ENCODE results near the gene TOMM5.
"Not testable (repeated sequence)": the region's sequence is repeated elsewhere in the genome, so short reads cannot be mapped to it uniquely, and the experiment has no call there.

Gene TOMM5

GRCh38 chr9:37602817-37603216 is 10.4 kb upstream of the TOMM5 start:
- no peak for TF ChIP-seq EZH2phosphoT487 (IDR thresholded peaks at IDR 0.05; ENCODE audit: borderline replicate concordance)
- H4K20me1 ChIP-seq (ENCODE audit: insufficient read depth, low read length, poor library complexity, severe bottlenecking) = no peaks in the 10 kb centered on the region
- peaks cover 10% of the 10 kb centered on the region for H3K27me3 ChIP-seq (ENCODE audit: insufficient read depth, low read length, poor library complexity, severe bottlenecking)
- no peaks in the 10 kb centered on the region for H3K9me2 ChIP-seq (replicated peaks; ENCODE audit: low read depth, low read length)
- no peaks in the 10 kb centered on the region for H3K36me3 ChIP-seq (ENCODE audit: insufficient read depth, low read length)
- H3K4me1 ChIP-seq (ENCODE audit: insufficient read depth, low read length, poor library complexity, severe bottlenecking) = peaks cover under 1% of the 10 kb centered on the region
- H3K4me2 ChIP-seq (ENCODE audit: low read depth, low read length, poor library complexity, severe bottlenecking) = no peak overlapping the region
- H3K9ac ChIP-seq (ENCODE audit: low read depth, low read length, poor library complexity, severe bottlenecking) = no peak overlapping the region
- H2AFZ ChIP-seq (ENCODE audit: low read length) = no peak overlapping the region
- no peaks in the 10 kb centered on the region for H3K79me2 ChIP-seq (ENCODE audit: insufficient read depth, low read length)
- no peaks in the 10 kb centered on the region for H3F3A ChIP-seq (ENCODE audit: low read depth)
- H3K4me3 ChIP-seq (ENCODE audit: low read length, poor library complexity, severe bottlenecking) = no peak overlapping the region
- no peaks in the 10 kb centered on the region for H3K9me3 ChIP-seq (ENCODE audit: insufficient read depth, low read depth, low read length)

DNA sequence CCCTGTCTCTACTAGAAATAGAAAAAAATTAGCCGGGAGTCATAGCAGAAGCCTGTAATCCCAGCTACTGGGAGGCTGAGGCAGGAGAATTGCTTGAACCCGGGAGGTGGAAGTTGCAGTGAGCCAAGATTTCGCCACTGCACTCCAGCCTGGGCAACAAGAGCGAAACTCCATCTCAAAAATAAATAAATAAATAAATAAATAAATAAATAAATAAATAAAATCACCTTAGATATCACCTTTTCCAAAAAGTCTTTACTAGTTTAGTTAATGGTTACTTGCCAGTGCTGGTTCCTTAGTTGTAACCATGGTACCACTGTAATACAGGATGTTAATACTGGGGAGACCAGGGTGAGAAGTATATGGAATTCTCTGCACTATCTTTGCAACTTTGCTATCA is 9.7 kb upstream of the TOMM5 start:
- H3K9ac ChIP-seq (ENCODE audit: low read depth, low read length, poor library complexity, severe bottlenecking); H3K27me3 ChIP-seq (ENCODE audit: insufficient read depth, low read length, poor library complexity, severe bottlenecking); H3K4me2 ChIP-seq (ENCODE audit: low read depth, low read length, poor library complexity, severe bottlenecking); H3F3A ChIP-seq (ENCODE audit: low read depth); H3K9me2 ChIP-seq (replicated peaks; ENCODE audit: low read depth, low read length); H3K36me3 ChIP-seq (ENCODE audit: insufficient read depth, low read length); H3K4me1 ChIP-seq (ENCODE audit: insufficient read depth, low read length, poor library complexity, severe bottlenecking); H3K9me3 ChIP-seq (ENCODE audit: insufficient read depth, low read depth, low read length); H4K20me1 ChIP-seq (ENCODE audit: insufficient read depth, low read length, poor library complexity, severe bottlenecking); H3K79me2 ChIP-seq (ENCODE audit: insufficient read depth, low read length); H2AFZ ChIP-seq (ENCODE audit: low read length); H3K4me3 ChIP-seq (ENCODE audit: low read length, poor library complexity, severe bottlenecking): not testable (repeated sequence)

DNA sequence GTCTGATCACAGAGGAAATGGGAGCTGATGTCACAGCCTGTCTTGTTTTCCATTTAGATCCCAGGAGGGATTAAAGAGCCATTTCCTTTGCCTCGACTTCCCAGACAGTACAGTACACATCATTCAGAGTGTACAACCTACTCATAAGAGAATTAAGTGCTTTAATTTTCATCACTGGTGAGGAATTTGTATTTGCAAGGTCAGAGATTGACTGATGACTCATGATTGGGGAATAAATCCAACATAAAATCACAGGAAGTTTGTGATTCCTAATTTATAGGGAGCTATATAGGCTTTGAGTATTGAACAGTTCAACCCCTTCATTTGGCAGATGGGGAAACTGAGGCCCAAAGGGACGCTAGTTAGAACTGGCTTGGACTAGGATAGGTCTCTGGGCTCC is 4.1 kb upstream of the TOMM5 start:
- Histone ChIP-seq H3K27me3 (ENCODE audit: insufficient read depth, low read length, poor library complexity, severe bottlenecking) (no peaks in the 10 kb centered on the region), H4K20me1 (ENCODE audit: insufficient read depth, low read length, poor library complexity, severe bottlenecking) (peaks cover 5% of the 10 kb centered on the region), H2AFZ (ENCODE audit: low read length) (no peak overlapping the region), H3K4me2 (ENCODE audit: low read depth, low read length, poor library complexity, severe bottlenecking) (no peak overlapping the region), H3K36me3 (ENCODE audit: insufficient read depth, low read length) (no peaks in the 10 kb centered on the region), H3K79me2 (ENCODE audit: insufficient read depth, low read length) (peaks cover 9% of the 10 kb centered on the region), H3F3A (ENCODE audit: low read depth) (no peaks in the 10 kb centered on the region), H3K4me3 (ENCODE audit: low read length, poor library complexity, severe bottlenecking) (no peak overlapping the region), H3K9me3 (ENCODE audit: insufficient read depth, low read depth, low read length) (no peaks in the 10 kb centered on the region), H3K9ac (ENCODE audit: low read depth, low read length, poor library complexity, severe bottlenecking) (no peak overlapping the region), H3K4me1 (ENCODE audit: insufficient read depth, low read length, poor library complexity, severe bottlenecking) (peaks cover 11% of the 10 kb centered on the region), H3K9me2 (replicated peaks; ENCODE audit: low read depth, low read length) (no peaks in the 10 kb centered on the region)
- TF ChIP-seq EZH2phosphoT487 (IDR thresholded peaks at IDR 0.05; ENCODE audit: borderline replicate concordance) (no peak), CTCF (conservative IDR thresholded peaks at IDR 0.05; ENCODE audit: low read length) (no peak)

DNA sequence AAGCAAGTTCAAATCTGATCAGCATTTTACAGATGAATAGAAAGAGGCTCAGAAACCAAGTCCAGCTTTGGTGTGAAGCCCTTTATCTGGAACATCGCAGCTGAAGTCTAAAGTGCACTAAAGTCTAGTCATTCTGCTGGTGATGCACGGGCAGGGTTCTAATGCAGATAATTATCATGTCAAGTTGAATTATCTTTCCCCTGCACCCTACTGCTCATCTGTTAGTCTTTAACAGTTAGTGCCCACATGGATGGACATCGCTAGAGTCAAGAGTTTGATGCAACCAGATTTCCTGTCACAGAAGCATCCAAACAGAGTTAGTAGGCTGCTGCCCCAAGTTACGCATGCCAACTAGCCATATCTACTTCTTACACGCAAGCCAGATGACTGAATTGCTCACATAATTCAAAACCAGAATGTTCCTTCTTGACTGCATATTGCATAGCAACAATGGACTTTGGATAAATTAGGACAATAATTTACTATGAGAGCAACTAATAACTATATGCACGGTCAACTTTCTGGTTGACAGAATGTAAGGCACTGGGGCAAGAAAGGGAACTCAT is 1.6 kb upstream of the TOMM5 start:
- peaks cover 31% of the 10 kb centered on the region for H3K4me1 ChIP-seq (ENCODE audit: insufficient read depth, low read length, poor library complexity, severe bottlenecking)
- peak overlapping the region; percentile 39 for H3K9ac ChIP-seq (ENCODE audit: low read depth, low read length, poor library complexity, severe bottlenecking)
- no peaks in the 10 kb centered on the region for H3F3A ChIP-seq (ENCODE audit: low read depth)
- no peaks in the 10 kb centered on the region for H3K27me3 ChIP-seq (ENCODE audit: insufficient read depth, low read length, poor library complexity, severe bottlenecking)
- H3K4me2 ChIP-seq (ENCODE audit: low read depth, low read length, poor library complexity, severe bottlenecking) = peak overlapping the region; percentile 66
- H3K9me2 ChIP-seq (replicated peaks; ENCODE audit: low read depth, low read length) = no peaks in the 10 kb centered on the region
- H3K4me3 ChIP-seq (ENCODE audit: low read length, poor library complexity, severe bottlenecking) = peak overlapping the region; percentile 54
- H3K9me3 ChIP-seq (ENCODE audit: insufficient read depth, low read depth, low read length) = no peaks in the 10 kb centered on the region
- H3K36me3 ChIP-seq (ENCODE audit: insufficient read depth, low read length) = no peaks in the 10 kb centered on the region
- H3K79me2 ChIP-seq (ENCODE audit: insufficient read depth, low read length) = peaks cover 35% of the 10 kb centered on the region
- TF ChIP-seq CTCF (conservative IDR thresholded peaks at IDR 0.05; ENCODE audit: low read length) (no peak), EZH2phosphoT487 (IDR thresholded peaks at IDR 0.05; ENCODE audit: borderline replicate concordance) (no peak)
- H4K20me1 ChIP-seq (ENCODE audit: insufficient read depth, low read length, poor library complexity, severe bottlenecking) = peaks cover 30% of the 10 kb centered on the region
- peak overlapping the region; percentile 96 for H2AFZ ChIP-seq (ENCODE audit: low read length)
